KMS-11 (cell line): Measurements from ENCODE around the gene ARMH3.

ENCODE experiments used
- H2AFZ ChIP-seq: fragments of 200-600 bp; sonication (generic); 2 replicates; pipeline ENCODE4 v1.6.1; 2016; ENCODE audit warnings: antibody characterized with exemption, mixed run types, low read depth
- H3K27ac ChIP-seq: fragments of 200-600 bp; sonication (generic); 2 replicates; pipeline ENCODE4 v1.6.1; 2016; ENCODE audit warnings: mild to moderate bottlenecking, mixed run types
- H3K27me3 ChIP-seq: fragments of 200-600 bp; sonication (generic); 2 replicates; pipeline ENCODE4 v1.6.1; 2017; ENCODE audit warnings: mild to moderate bottlenecking, low read depth, mixed run types, moderate library complexity; ENCODE audit not compliant: insufficient read depth
- H3K36me3 ChIP-seq: fragments of 200-600 bp; sonication (generic); 2 replicates; pipeline ENCODE4 v1.6.1; 2017; ENCODE audit warnings: mild to moderate bottlenecking, mixed run types; ENCODE audit not compliant: insufficient read depth
- H3K4me1 ChIP-seq: fragments of 200-600 bp; sonication (generic); 2 replicates; pipeline ENCODE4 v1.6.1; 2016; ENCODE audit warnings: mild to moderate bottlenecking, low read depth, mixed run types; ENCODE audit not compliant: poor library complexity, severe bottlenecking
- H3K4me2 ChIP-seq: fragments of 200-600 bp; sonication (generic); 2 replicates; pipeline ENCODE4 v1.7.0; 2016; ENCODE audit warnings: mild to moderate bottlenecking, mixed run types
- H3K4me3 ChIP-seq: fragments of 200-600 bp; sonication (generic); IDR thresholded peaks from 2 replicates; pipeline ENCODE4 v1.6.1; 2017; ENCODE audit warnings: low read depth, low read length, mixed read lengths; ENCODE audit not compliant: insufficient read depth
- H3K79me2 ChIP-seq: fragments of 200-600 bp; sonication (generic); 2 replicates; pipeline ENCODE4 v1.6.1; 2016; ENCODE audit warnings: low read depth, mixed run types; ENCODE audit not compliant: insufficient read depth
- H3K9ac ChIP-seq: fragments of 200-600 bp; sonication (generic); 2 replicates; pipeline ENCODE4 v1.6.1; 2016; ENCODE audit warnings: mild to moderate bottlenecking, mixed run types
- H4K20me1 ChIP-seq: fragments of 200-600 bp; sonication (generic); 2 replicates; pipeline ENCODE4 v1.6.1; 2016; ENCODE audit warnings: mild to moderate bottlenecking, mixed run types; ENCODE audit not compliant: insufficient read depth
- CTCF ChIP-seq: fragments of 200-600 bp; sonication (generic); conservative IDR thresholded peaks from 2 replicates; pipeline ENCODE4 v1.6.1; 2017; ENCODE audit warnings: low read depth, mild to moderate bottlenecking, antibody characterized with exemption, low read length, moderate library complexity, mixed read lengths

ARMH3 gene

DNA sequence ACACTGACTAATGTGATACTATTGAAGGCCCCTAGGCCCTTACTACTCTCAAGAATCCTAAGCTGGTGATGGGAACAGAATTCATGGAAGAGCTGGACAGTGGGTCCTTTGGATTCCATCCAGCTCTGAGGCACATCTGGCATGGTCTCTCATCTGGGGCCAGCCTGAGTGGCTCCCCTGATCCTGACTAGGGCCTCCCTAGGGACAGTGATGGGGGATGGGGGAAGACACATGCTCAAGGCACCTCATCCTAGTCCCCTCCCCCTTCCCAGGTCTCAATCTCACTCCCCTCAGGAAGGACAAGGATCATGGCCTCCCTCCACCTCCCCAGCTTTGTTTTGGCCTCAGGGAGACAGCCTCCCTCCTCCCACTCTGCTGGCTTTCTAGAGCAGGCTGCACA is 214.1 kb downstream of the ARMH3 start:
- Histone ChIP-seq H3K4me2 (no peak overlapping the region), H4K20me1 (no peaks in the 10 kb centered on the region), H3K27ac (no peak overlapping the region), H3K4me1 (peaks cover 3% of the 10 kb centered on the region), H3K27me3 (no peaks in the 10 kb centered on the region), H3K36me3 (no peaks in the 10 kb centered on the region), H3K4me3 (no peak overlapping the region), H3K9ac (no peak overlapping the region), H3K79me2 (no peaks in the 10 kb centered on the region), H2AFZ (no peak overlapping the region)
- no peak for TF ChIP-seq CTCF

GRCh38 chr10:101840741-101841453 is 215.1 kb downstream of the ARMH3 start:
- peak; percentile 90 for TF ChIP-seq CTCF
- Histone ChIP-seq H3K27ac (no peak overlapping the region), H3K4me2 (peak overlapping the region; percentile 66), H4K20me1 (no peaks in the 10 kb centered on the region), H3K9ac (no peak overlapping the region), H2AFZ (peak overlapping the region; percentile 57; the same call in 1 of the 2 replicates), H3K36me3 (no peaks in the 10 kb centered on the region), H3K4me3 (no peak overlapping the region), H3K79me2 (no peaks in the 10 kb centered on the region), H3K4me1 (peaks cover 3% of the 10 kb centered on the region), H3K27me3 (no peaks in the 10 kb centered on the region)

GRCh38 chr10:101840102-101840684 is 215.8 kb downstream of the ARMH3 start:
- Histone ChIP-seq H3K79me2 (no peaks in the 10 kb centered on the region), H3K4me3 (no peak overlapping the region), H3K36me3 (no peaks in the 10 kb centered on the region), H4K20me1 (no peaks in the 10 kb centered on the region), H3K27ac (no peak overlapping the region), H3K9ac (peak overlapping the region; percentile 47; the same call in 1 of the 2 replicates), H3K4me1 (peaks cover 3% of the 10 kb centered on the region), H2AFZ (peak overlapping the region; percentile 57; the same call in 1 of the 2 replicates), H3K4me2 (peak overlapping the region; percentile 66), H3K27me3 (no peaks in the 10 kb centered on the region)
- TF ChIP-seq CTCF: no peak

GRCh38 chr10:101839416-101840063 is 216.4 kb downstream of the ARMH3 start:
- H2AFZ ChIP-seq: peak overlapping the region; percentile 57; the same call in 1 of the 2 replicates
- no peak for TF ChIP-seq CTCF
- H3K4me2 ChIP-seq: peak overlapping the region; percentile 49; the same call in 1 of the 2 replicates
- no peaks in the 10 kb centered on the region for H3K36me3 ChIP-seq
- no peaks in the 10 kb centered on the region for H3K79me2 ChIP-seq
- no peak overlapping the region for H3K27ac ChIP-seq
- no peaks in the 10 kb centered on the region for H4K20me1 ChIP-seq
- no peaks in the 10 kb centered on the region for H3K27me3 ChIP-seq
- no peak overlapping the region for H3K4me3 ChIP-seq
- peaks cover 3% of the 10 kb centered on the region for H3K4me1 ChIP-seq
- peak overlapping the region; percentile 47; the same call in 1 of the 2 replicates for H3K9ac ChIP-seq
